NCI-H1092 treated with DMSO at 0.1 percent for 48 hours (cell line): ENCODE measurements around the gene ZDHHC7.
"Not testable (repeated sequence)": the region's sequence is repeated elsewhere in the genome, so short reads cannot be mapped to it uniquely, and the experiment has no call there.

Experiments used
- DNase-seq: peaks from one replicate; lab custom pipeline; 2025; lab: John Stamatoyannopoulos, UW

The ZDHHC7 gene

DNA sequence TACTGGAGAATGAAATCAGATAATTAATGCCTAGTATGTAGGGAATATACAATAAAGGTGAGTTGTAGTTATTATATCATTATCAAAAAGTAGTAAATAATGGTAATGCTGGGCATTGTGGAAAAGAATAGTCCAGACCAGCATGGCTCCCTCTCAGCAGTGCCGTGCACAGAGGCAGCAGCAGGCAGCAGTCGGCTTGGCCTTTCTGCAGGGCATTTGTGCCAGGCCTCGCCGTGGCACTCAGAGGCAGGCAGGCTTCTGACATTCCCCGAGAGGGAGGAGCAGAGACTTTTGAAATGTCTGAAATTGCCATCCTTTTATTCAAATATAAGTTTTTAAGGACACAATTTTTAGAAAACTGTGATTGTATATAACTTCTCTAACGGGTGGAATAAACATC is 31.3 kb upstream of the ZDHHC7 start:
- no peak for DNase-seq

DNA sequence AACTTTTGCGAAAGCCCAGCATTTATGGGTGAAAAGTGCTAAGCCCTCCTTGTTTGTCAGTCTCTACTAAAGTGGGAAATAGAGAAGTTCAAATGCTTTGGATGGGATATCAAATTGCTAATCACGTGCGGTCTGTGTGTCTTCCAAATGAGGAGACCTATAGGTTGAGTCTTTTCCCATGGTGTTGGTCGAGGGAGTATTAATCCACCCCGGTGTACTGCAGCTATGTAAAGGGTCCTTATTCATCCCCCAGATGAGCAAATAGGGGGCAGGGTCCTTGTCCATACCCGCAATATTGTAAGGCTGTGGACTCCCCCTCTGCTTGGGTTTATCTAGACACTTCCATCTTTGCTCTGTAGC is 30.8 kb upstream of the ZDHHC7 start:
- no peak for DNase-seq

DNA sequence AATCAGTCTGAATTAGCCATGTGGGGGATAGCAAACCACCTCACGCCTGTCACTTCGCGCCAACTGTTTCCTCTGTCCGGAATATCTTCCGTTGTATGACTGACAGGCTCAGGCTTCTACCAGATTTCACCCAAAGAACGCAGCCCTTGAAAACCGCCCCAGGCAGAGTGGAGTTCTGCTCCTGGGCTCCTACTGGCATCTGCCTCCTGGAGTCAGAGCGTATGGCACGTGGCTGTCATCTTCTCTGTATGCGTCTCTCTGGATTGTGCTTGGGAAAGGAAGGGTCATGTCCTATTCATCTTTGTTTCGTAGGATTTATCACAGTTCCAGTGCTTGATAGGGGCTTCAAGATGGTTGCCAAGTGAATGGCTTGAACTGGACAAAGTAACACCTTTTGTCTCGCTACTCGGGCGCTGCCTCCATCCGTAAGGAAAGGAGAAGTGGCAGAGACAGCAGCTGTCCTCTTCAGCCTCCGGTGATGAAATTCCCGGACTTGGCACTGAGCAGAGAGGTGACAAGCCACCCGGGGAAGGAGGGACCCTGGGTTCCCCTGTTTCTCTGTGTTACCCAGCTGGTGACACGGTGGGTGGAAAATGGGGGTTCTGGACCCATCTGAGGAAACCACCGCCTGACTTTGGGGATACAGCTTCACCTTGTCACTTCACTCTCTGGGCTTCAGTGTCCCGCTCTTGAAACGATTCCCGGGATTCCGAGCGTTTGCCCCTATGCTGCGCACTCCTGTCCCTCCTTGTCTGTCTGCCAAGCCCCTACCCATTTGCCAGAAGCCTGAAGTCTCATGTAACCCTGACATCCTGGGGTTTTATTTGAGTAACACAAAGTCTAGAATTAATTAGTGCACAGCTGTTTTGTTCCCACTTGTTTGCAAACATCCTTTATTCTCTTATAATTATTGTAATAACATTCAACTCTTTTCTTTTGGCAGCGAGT is 30.2 kb upstream of the ZDHHC7 start:
- DNase-seq, result peak; percentile 56

DNA sequence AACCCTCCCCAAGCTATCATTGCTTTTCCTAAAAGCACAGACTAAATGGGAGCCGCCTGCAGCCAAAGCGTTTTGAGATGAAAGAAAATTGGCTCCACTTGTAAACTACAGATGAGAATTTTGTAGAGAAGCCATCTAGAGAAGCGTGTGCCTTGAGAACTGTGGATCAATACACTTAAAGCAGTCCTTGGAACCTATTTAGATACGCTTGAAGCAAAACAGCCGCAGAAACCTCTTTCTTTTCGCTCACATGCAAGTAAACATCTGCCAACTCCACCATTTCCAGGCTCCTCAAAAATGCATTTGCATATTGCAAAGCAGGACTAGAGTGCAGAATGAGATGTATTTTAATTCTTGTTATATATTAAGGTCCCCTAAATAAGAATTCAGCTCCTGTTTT is 29.4 kb upstream of the ZDHHC7 start:
- no peak for DNase-seq

DNA sequence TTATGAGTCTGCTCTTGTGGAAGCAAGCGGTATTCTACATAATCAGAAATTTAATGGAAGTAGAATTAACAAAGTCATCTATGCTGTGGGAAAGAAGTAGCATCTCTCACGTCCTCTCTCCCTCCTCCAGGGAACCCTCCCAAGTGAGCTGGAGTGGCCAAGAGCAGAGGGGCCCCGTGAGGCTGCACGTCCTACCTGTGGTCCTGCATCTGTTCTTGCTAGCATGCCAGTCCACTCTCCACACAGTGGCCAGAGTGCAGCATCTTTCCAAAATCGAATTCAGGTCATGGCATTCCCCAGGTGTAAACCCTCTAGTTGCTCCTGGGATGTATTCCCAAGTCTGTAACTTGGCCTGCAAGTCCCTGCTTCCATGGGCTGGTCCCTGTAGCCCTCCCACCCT is 26.4 kb upstream of the ZDHHC7 start:
- DNase-seq, result no peak

DNA sequence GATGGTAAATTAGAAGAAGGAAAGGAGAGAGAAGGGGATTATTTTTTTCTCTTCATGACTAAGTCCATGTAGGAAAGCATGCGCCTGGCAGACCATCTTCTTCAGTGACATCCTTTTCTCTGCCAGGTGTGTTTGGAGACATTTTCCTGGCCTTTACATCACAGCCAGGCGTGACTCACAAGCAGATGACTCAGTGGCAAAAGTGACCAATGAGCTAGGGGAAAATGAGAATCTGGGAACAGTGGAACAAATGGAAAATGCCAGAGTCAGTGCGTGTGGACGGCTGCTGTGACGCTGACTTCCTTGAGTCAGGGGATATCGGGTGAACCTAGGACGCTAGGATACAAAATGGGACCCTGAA is 25.7 kb upstream of the ZDHHC7 start:
- no peak for DNase-seq

DNA sequence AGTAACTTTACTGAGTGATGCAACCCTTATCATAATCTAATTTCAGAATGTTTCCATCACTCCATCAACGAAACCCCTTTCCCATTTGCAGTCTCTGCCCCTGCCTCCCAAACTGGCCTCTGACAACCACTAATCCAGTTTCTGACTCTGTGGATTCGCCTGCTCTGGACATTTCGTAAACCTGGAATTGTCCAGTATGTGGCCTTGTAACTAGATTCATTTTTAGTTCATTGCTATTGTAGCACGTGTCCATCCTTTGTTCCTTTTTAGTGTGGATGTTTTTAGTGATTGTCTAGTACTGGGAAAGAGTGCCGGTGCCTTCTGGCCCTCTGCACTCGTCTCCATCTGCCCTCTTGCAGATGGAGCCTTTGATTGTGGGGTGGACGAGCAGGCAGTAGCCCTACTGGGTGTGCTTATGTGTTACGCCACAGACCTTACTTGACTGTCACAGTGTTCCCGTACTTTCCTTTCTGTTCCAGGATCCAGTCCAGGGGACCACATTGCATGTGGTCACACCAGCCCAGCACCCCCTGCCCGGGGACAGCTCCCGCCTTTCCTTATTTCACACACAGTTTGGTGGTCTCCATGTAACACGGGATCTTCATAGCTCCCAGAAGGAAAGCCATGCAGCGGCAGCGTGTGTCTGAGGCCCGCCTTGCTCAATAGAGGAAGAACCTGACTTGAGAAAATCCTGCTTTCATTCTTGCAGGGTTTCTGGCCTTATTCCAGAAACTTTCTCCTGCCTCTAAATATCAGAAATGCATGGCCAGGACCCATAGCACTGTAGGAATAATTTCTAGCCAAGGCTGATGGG is 25.1 kb upstream of the ZDHHC7 start:
- DNase-seq, result no peak

DNA sequence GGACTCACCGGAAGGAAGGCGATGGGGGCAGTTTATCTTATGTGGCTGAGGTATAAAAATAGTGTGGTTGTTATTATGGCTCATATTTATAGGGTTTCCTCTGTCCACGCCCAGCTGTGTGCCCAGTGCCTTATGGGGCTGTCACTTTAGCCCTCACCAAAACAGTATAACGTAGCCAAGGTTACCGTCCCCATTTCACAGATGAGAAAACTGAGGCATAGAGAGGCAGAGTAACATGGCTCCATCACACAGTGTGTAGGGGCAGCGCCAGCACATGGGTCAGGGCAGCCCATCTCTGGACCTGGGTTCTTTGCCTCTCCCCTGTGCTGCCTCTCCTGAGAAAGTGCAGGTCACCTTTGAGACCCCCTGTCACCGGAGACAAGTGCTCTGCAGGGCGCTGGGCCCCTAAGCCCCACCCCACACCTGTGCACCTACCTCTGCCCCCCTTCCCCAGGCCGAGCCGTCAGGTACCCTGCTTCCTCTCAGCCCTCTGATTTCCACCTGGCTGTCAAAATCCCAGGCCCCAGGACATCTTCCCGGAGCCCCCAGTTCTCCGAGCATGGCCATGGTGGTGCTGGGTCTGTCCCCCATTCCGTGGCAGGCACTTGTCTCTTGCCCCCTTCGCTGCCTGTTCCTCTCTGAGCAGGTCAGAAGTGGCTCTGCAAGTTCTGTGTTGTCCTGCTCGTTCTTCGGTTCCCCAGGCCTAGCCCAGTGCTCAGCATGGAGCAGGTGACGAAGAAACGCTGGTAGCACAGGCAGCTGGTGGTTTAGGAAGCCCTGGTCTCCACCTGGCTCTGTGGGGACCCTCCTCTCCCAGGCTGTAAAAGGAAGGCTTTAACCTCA is 23.5 kb upstream of the ZDHHC7 start:
- no peak for DNase-seq

DNA sequence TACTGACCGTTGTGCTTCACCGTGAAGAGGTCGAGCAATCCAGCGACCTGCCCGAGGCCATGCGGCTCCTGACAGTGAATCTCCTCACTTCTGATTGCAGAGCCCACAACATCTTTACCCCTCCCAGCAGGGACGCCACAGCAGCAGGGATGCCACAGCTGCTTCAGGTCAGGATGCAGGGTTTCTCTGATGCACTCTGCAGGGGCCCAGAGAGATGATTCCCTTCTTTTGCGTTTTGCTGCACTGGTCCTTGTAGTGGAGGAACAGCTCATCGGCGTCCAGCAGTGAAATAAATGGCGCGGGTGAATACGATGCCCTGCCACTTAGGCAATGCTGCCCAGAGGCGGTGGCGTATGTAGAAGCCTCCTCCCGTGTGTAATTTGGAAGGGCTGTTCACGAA is 21.8 kb upstream of the ZDHHC7 start:
- no peak for DNase-seq

DNA sequence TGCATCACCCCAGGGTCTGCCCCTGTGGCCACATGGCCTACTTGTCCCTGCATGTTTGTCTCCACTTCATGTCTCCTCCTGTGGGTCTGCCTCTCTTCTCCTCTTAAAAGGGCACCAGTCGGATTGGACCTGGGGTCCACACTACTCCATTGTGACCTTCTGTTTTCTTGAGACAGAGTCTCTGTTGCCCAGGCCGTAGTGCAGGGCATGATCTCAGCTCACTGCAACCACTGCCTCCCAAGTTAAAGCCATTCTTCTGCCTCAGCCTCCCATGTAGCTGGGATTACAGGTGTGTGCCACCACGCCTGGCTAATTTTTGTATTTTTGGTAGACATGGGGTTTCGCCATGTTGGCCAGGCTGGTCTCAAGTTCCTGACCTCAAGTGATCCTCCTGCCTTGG is 20.9 kb upstream of the ZDHHC7 start:
- DNase-seq, result not testable (repeated sequence)

DNA sequence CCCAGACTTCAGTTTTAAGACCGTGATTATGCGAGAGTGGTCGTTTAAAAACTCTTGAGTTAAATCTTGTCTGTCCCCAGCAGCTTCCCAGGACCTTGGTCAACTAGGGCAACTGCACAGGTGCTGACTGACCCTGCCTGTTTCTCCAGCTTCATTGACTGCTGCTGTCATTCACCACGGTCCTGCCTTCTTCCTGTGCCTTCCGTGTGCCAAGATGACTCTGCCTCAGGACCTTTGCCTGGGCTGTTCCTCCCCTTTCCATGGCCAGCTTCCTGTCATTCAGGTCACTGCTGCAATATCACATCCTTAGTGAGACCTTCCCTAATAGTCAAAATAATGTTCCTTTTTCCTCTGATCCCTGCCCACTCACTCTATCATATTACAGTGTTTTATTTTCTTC is 20.1 kb upstream of the ZDHHC7 start:
- DNase-seq, result no peak

DNA sequence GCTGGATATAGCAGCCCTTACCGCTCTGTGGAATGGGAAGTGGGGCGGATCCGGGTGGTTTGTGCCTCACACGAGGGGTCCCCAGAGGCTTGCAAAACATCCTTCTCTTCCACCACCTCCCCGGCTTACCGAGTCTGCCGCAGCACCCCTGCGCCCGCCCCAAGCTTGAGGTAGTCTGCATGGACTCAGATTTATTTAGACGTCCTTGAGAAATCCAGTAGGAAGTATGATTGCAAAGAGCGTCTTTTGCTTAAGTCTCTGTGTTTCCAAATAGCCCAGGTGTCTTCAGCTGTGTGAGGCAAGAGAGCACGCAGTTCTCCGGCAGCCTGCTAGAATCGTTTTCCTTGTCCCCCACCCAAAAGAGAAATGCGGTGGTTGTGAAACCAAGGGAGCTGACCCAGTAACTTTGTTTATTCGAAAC is 18.7 kb upstream of the ZDHHC7 start:
- DNase-seq, result no peak

DNA sequence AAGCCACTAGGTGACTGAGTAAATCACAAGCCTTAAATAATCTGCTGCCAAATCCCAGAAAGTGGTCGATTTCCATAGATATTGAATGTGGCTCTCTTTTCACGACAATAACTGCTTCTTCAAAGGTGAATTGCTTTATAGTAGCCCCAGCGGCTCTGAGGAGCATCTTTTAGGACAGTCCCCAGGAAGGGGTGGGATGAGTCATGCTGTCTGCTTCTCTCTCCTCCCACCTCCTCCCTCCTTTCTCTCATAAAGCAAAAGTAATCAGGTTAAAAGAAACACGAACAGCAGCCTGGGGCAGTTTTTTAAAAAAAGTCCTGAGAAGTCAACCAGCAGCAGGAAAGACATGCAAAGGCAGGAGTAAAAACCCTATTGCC is 18.1 kb upstream of the ZDHHC7 start:
- no peak for DNase-seq

DNA sequence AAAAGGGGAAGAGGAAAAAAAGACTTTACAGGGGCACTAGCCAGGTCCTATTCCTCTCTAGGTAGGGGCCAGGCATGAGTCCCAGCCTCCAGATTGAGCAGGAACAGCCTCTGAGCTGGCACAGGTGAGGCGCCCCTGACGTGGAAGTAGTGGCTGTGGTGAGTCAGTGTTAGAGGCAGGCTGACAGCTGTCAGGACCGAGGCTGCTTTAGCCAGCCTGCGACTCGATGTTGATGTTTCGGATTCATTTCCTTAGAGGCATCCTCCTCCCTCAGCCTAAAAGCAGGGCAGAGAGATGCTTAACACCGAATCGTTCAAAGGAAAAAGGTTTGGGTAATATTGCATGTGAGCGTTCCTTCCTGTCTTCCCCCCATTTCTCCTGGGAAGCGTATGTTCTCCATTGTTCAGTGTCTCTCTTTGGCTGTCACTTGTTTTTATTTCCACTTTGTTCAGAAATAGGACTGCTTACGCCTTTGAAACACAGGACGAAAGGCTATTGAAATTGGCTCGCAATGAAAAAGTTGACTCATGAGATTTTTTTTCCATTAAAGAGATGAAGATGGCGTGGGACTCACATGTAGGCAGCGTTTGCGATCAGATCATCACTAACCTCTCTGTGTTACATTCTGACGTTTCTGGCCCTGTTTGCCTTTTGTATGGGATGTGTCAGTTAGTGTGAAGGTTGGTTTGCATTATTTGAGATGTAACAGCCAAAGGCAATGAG is 17.5 kb upstream of the ZDHHC7 start:
- no peak for DNase-seq

DNA sequence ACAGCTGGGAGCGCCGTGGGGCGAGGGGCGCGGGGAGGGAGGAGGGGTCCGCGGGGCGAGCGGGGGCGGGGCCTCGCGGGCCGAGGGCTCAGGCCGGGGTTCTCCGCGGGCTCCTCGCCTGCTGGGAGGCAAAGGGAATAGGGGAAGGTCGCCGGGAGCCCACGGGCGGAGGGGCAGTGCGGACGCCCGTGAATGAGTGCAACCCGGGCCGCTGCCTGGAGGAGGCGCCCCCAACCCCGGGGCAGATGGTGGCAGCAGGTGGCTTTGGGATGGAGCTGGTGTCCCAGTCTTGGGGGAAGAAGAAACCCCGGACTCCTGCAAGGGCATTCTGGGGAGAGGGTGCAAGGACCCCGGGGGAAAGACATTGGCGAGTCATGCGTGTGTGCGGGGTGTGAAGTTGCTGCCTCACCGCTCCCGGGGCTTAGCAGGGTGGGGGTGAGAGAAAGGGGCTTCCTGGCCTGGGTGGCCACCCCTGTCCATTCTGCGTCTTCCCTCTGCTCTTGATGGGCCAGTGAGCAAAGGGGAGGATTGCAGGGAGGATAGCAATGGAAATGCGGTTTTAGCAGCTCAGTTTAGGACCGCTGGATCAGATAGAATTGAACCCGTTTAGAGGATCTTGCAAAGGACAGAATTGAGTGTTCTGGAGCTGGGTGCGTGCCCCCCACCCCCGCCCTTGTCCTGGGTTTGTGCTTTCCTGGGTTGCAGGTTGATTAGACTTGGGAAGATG is 16.8 kb upstream of the ZDHHC7 start:
- DNase-seq, result no peak

DNA sequence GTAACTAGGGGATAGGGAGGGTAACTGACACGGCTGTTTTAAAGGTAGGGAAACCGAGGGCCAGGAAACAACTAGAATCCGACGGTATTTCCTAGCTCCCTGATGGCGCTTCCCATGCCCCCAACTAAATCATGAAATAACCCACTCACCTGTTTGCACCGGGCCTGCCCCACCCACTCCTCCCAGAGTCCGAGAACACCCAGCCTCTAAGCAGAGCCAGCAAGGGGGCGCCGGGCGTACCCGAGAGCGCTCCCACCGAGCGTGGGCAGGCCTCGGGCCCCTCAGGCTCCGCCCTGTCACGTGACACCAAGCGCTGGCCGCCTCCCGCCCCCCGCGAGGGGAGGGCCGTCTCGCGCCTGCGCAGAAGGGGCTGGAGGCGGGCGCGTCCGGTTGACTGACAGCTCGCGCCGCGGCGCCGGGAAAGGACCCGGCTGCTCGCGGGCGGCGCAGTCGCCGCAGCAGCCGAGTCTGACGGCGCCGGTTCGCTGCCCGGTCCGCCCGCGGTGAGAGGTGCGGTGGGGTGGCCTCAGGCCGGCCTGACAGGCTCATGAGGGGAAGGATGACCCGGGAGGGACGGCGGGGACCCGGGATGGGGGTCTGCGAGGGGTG is 16.1 kb upstream of the ZDHHC7 start, which contains the start of gene KIAA0513:
Gene KIAA0513, plus strand, starts transcription at position 447 of the 609 bp plus-strand sequence. CDS start 39,277 bp downstream, outside the sequence.
- DNase-seq, result peak; percentile 94

DNA sequence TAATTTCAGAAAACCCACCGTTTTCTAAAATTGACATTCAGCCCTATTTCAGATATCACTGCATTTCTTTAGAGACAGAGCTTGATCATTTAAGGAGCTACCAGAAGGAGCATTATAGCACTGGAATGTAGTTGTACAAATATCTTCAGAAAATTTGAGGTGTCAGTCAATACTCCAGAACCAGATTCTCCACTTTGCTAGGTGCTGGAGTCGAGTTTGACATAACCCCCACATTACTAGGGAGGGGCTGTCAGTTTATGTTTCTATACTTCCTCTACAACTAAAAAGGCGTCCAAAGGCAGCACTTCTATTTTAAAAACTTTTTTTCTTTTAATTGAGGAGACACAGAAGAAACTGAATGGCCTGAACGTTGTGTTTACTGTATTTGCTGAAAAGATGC is 15.4 kb upstream of the ZDHHC7 start:
- DNase-seq, result no peak

DNA sequence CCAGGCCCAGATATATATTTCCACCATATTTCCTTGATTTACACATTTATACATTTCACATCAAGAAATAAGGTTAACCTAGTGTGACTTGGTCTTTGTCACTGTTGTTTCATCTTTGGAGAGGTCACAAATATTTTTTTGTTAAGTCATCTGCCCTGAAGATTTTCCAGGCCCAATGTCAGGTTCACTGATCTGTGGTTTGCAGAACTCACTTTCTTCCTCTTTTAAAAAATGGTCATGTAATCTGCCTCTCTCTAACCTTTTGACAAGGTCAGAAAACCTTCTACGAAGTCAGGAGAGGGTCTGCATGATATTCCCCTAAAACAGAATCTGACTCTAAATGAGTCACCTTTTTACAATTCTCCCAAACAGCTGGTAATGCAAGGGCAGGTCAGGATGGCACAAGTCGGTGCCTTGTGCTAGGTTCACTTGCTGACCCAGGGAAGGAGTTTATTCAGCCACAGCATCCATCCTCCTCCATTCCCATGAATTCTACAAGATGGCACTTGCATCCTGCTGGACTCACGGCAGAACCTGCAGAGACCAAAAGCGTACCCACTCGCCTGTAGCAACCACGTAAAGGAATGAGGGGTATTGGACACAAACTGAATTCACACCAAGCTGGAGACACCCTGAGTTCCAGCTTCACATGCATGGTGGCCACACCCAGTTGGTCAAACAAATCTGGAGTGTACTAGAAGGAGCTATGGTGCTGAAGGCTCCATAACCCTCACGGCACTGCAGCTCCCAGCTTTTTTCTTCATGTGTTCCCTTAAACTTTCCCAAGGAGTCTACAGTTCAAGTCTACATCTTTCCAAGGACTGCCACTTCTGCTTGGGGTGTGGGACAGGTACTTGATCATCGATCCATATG is 14.7 kb upstream of the ZDHHC7 start:
- DNase-seq, result no peak

DNA sequence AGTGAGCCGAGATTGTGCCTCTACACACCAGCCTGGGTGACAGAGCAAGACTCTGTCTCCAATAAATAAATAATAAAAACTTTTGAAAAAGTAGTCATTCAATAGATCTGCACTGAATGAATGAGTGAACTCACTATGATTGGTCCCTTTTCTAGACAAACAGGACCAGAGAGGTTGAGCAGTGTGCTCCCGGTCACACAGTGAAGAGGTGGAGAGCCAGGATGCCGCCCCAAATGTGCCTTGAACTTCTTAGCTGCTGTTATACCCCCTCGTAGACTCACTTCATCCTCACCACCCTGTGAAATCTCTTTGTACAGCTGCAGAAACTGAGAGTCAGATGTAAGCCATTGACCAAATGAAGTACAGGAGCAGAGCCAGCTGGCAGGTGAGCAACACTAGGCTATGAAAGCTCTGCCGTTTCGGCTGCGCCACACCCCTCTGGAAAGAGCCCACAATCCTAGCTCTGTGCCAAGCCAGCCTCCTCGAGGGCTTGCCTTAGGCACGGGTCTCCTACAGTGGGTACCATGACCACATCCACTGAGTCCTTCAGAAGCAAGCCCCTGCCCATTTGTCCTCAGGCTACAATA is 8.4 kb upstream of the ZDHHC7 start:
- peak; percentile 95 for DNase-seq
